ENCODE measurements around the gene COPZ1. TPM values are rescaled to one million over a fixed set of nuclear protein-coding genes. Genes with fewer than 3 reads are reported as not detected.

Gene COPZ1
- total and polyA plus RNA-seq, 4 experiments from 2014 or later: 81.6 to 200 (median 121) TPM

GRCh38 chr12:54358191-54358944 lies 33.4 kb downstream of the COPZ1 start:
- no peaks in the 10 kb centered on the region for H3K27me3 Mint-ChIP-seq
- peak overlapping the region; percentile 95 for H3K27ac ChIP-seq (ENCODE audit: low read depth, low read length)

GRCh38 chr12:54358945-54359761 lies 34.2 kb downstream of the COPZ1 start:
- H3K9me3 ChIP-seq (ENCODE audit: control insufficient read depth in 1 of 2, low read length in 2 of 2): no peaks in the 10 kb centered on the region
- H3K9me3 Mint-ChIP-seq: no peaks in the 10 kb centered on the region
- peaks cover 36% of the 10 kb centered on the region for H3K4me1 ChIP-seq (ENCODE audit: insufficient read depth, low read length)
- peaks cover 0 to 5% of the 10 kb centered on the region in 2 donors for H3K36me3 Mint-ChIP-seq
- H3K27me3 Mint-ChIP-seq: no peaks in the 10 kb centered on the region
- no peaks in the 10 kb centered on the region for H3K27me3 ChIP-seq (ENCODE audit: insufficient read depth, low read length)
- peak; percentile 93 to 99 (median 95) for DNase-seq
- CTCF ChIA-PET (ENCODE audit: partially characterized antibody): interaction anchor here (0.7 to 6.6 kb wide), 17 partner anchors 9 to 144 kb away, joined by 3 to 110 read pairs (median 5); partner anchors contain the start of gene COPZ1
- POLR2A ChIA-PET (ENCODE audit: partially characterized antibody): interaction anchor here (0.6 to 4.0 kb wide), 28 partner anchors 8 to 858 kb away, joined by 3 to 62 read pairs (median 6); partner anchors contain the start of genes CBX5, COPZ1, HNRNPA1 and ITGA5
- H3K36me3 ChIP-seq (ENCODE audit: insufficient read depth, low read length): no peaks in the 10 kb centered on the region
- H3K27ac Mint-ChIP-seq: no peak overlapping the region
- intact Hi-C loops (cut with micrococcal nuclease): loop anchor here (1.0 to 10.0 kb wide), 7 partner anchors 9 to 364 kb away; partner anchors contain the start of genes CBX5, COPZ1 and HNRNPA1
- peak overlapping the region; percentile 95 for H3K27ac ChIP-seq (ENCODE audit: low read depth, low read length)
- peaks cover 10 to 18% (median 14%) of the 10 kb centered on the region in 4 donors for H3K4me1 Mint-ChIP-seq
- peak overlapping the region; percentile 87 to 91 for H3K4me3 ChIP-seq (ENCODE audit: low read length in 2 of 2)
- no peak overlapping the region for H3K4me3 Mint-ChIP-seq

More at GRCh38 chr12:54358191-54358944, 33.4 kb downstream of the COPZ1 start:
- no peaks in the 10 kb centered on the region for H3K9me3 ChIP-seq (ENCODE audit: control insufficient read depth in 1 of 2, low read length in 2 of 2)
- intact Hi-C loops (cut with micrococcal nuclease): loop anchor here (2.0 to 10.0 kb wide), 3 partner anchors 108 to 364 kb away; no protein-coding TSS in a partner anchor
- Mint-ChIP-seq H3K9me3 (no peaks in the 10 kb centered on the region), H3K27ac (no peak overlapping the region), H3K4me3 (no peak overlapping the region), H3K36me3 (peaks cover 0 to 5% of the 10 kb centered on the region in 2 donors), H3K4me1 (peaks cover 4 to 11% (median 7%) of the 10 kb centered on the region in 4 donors)
- peak overlapping the region; percentile 87 to 91 for H3K4me3 ChIP-seq (ENCODE audit: low read length in 2 of 2)
- H3K27me3 ChIP-seq (ENCODE audit: insufficient read depth, low read length): no peaks in the 10 kb centered on the region
- H3K36me3 ChIP-seq (ENCODE audit: insufficient read depth, low read length): no peaks in the 10 kb centered on the region
- DNase-seq: peak; percentile 38 to 78 (median 49)
- H3K4me1 ChIP-seq (ENCODE audit: insufficient read depth, low read length): peaks cover 28% of the 10 kb centered on the region
- POLR2A ChIA-PET (ENCODE audit: partially characterized antibody): interaction anchor here (0.9 to 4.0 kb wide), 24 partner anchors 7 to 857 kb away, joined by 3 to 62 read pairs (median 7); partner anchors contain the start of genes CBX5, COPZ1, HNRNPA1 and ITGA5
- CTCF ChIA-PET (ENCODE audit: partially characterized antibody): interaction anchor here (0.7 to 6.6 kb wide), 19 partner anchors 10 to 144 kb away, joined by 3 to 110 read pairs (median 10); partner anchors contain the start of gene COPZ1

DNA sequence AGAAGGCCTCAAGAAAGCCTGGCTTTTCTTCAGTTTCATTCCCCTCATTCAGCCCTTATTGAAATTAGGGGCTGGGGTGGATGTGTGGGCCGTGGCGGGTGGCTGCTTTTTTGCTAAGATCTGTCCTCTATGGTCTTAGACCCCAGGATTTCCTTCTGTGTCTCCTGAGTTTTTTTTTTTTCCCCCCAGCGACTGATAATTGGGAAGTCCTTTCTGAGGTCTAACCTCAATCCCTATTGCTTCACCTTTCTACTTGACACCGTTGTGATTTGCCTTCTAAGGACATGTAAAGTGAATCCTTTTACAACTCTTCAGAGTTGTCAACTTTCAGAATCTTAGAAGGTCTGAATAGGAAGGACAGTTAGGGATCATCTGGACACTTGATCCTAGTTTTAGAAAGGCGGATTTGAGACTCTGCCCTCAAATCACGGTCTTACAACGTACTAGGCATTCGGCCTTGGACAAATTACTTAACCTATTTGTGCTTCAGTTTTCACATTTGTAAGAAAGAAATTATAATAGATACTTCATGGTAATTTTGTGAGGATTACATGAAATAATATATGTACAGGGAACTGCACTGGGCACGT lies 34.9 kb downstream of the COPZ1 start:
- DNase-seq: no peak
- Histone ChIP-seq H3K27ac (ENCODE audit: low read depth, low read length) (peak overlapping the region; percentile 95), H3K27me3 (ENCODE audit: insufficient read depth, low read length) (no peaks in the 10 kb centered on the region), H3K36me3 (ENCODE audit: insufficient read depth, low read length) (no peaks in the 10 kb centered on the region), H3K4me1 (ENCODE audit: insufficient read depth, low read length) (peaks cover 43% of the 10 kb centered on the region), H3K4me3 (ENCODE audit: low read length in 2 of 2) (peak overlapping the region; percentile 83 to 91), H3K9me3 (ENCODE audit: control insufficient read depth in 1 of 2, low read length in 2 of 2) (no peaks in the 10 kb centered on the region)
- Mint-ChIP-seq H3K36me3 (peaks cover 0 to 3% of the 10 kb centered on the region in 2 donors), H3K4me3 (peak overlapping the region in 1 of 8 donors; percentile 60), H3K9me3 (no peaks in the 10 kb centered on the region), H3K27me3 (no peaks in the 10 kb centered on the region), H3K4me1 (peaks cover 14 to 25% (median 21%) of the 10 kb centered on the region in 4 donors), H3K27ac (peak overlapping the region in 1 of 7 donors; percentile 52)
- intact Hi-C loops (cut with micrococcal nuclease): loop anchor here (1.0 to 10.0 kb wide), 7 partner anchors 8 to 365 kb away; partner anchors contain the start of genes CBX5, COPZ1 and HNRNPA1
- ChIA-PET POLR2A (ENCODE audit: partially characterized antibody) (interaction anchor here (0.8 to 4.0 kb wide), 26 partner anchors 8 to 858 kb away, joined by 3 to 62 read pairs (median 7); partner anchors contain the start of genes CBX5, COPZ1, HNRNPA1 and ITGA5), CTCF (ENCODE audit: partially characterized antibody) (interaction anchor here (0.7 to 6.6 kb wide), 16 partner anchors 9 to 145 kb away, joined by 3 to 110 read pairs (median 6); partner anchors contain the start of gene COPZ1)

- intact Hi-C loops (cut with micrococcal nuclease): no loop called here
- no peaks in the 10 kb centered on the region for H3K36me3 Mint-ChIP-seq
- CTCF ChIA-PET (ENCODE audit: partially characterized antibody): interaction anchor here (0.8 to 6.6 kb wide), 17 partner anchors 18 to 145 kb away, joined by 3 to 110 read pairs (median 6); partner anchors contain the start of genes COPZ1 and NCKAP1L
- Histone ChIP-seq H3K9me3 (ENCODE audit: control insufficient read depth in 1 of 2, low read length in 2 of 2) (no peaks in the 10 kb centered on the region), H3K4me3 (ENCODE audit: low read length in 2 of 2) (no peak overlapping the region), H3K36me3 (ENCODE audit: insufficient read depth, low read length) (no peaks in the 10 kb centered on the region), H3K27ac (ENCODE audit: low read depth, low read length) (no peak overlapping the region), H3K4me1 (ENCODE audit: insufficient read depth, low read length) (peaks cover 44% of the 10 kb centered on the region), H3K27me3 (ENCODE audit: insufficient read depth, low read length) (no peaks in the 10 kb centered on the region)
- no peaks in the 10 kb centered on the region for H3K9me3 Mint-ChIP-seq
- peaks cover 14 to 26% (median 22%) of the 10 kb centered on the region in 4 donors for H3K4me1 Mint-ChIP-seq
- H3K27ac Mint-ChIP-seq: peak overlapping the region in 5 of 7 donors; percentile 30 to 88 (median 77)
- H3K27me3 Mint-ChIP-seq: no peaks in the 10 kb centered on the region
- DNase-seq: peak in 3 of 5 donors; percentile 28 to 48 (median 43)
- H3K4me3 Mint-ChIP-seq: peak overlapping the region in 4 of 8 donors; percentile 45 to 67 (median 56)
- POLR2A ChIA-PET (ENCODE audit: partially characterized antibody): interaction anchor here (0.8 to 3.3 kb wide), 6 partner anchors 18 to 81 kb away, joined by 3 to 17 read pairs (median 3); partner anchors contain the start of genes COPZ1 and HNRNPA1
These were observed 36.0 kb downstream of the COPZ1 start for GRCh38 chr12:54360717-54361456.

GRCh38 chr12:54363047-54363446 lies 38.1 kb downstream of the COPZ1 start:
- Histone ChIP-seq H3K27me3 (ENCODE audit: insufficient read depth, low read length) (no peaks in the 10 kb centered on the region), H3K36me3 (ENCODE audit: insufficient read depth, low read length) (no peaks in the 10 kb centered on the region), H3K27ac (ENCODE audit: low read depth, low read length) (no peak overlapping the region), H3K9me3 (ENCODE audit: control insufficient read depth in 1 of 2, low read length in 2 of 2) (no peaks in the 10 kb centered on the region), H3K4me1 (ENCODE audit: insufficient read depth, low read length) (peaks cover 37% of the 10 kb centered on the region), H3K4me3 (ENCODE audit: low read length in 2 of 2) (no peak overlapping the region)
- Mint-ChIP-seq H3K4me1 (peaks cover 17 to 35% (median 25%) of the 10 kb centered on the region in 4 donors), H3K9me3 (no peaks in the 10 kb centered on the region), H3K36me3 (no peaks in the 10 kb centered on the region), H3K4me3 (no peak overlapping the region), H3K27me3 (peaks cover 0 to 3% of the 10 kb centered on the region in 2 donors), H3K27ac (peak overlapping the region in 3 of 7 donors; percentile 45 to 62 (median 59))
- POLR2A ChIA-PET (ENCODE audit: partially characterized antibody): interaction anchor here (0.7 to 1.2 kb wide), 2 partner anchors 83 to 147 kb away, joined by 3 to 4 read pairs; partner anchors contain the start of gene CBX5
- intact Hi-C loops (cut with micrococcal nuclease): no loop called here
- CTCF ChIA-PET (ENCODE audit: partially characterized antibody): interaction anchor here (1.2 to 6.6 kb wide), 9 partner anchors 8 to 148 kb away, joined by 5 to 110 read pairs (median 15); partner anchors contain the start of gene COPZ1
- DNase-seq: no peak

Data from CD4-positive, alpha-beta memory T cell (primary cell).